LHCN-M2 (cell line): Measurements from ENCODE around the gene ZMYND10. TPM values are rescaled to one million over a fixed set of nuclear protein-coding genes. Genes with fewer than 3 reads are reported as not detected.

Source experiments
- DNase-seq: peaks from one replicate; pipeline ENCODE4 v3.0.0-alpha.2; 2012; ENCODE audit warnings: low read depth
- total RNA-seq: library from RNA; depleted of rRNA; stranded (reverse); fragments of >200 nt; gene quantifications from 2 replicates; pipeline ENCODE4 v1.2.3, GENCODE V29; 2014

ZMYND10 gene
- total RNA-seq, 1 experiment from 2014 or later, result 1.9 TPM

GRCh38 chr3:50303013-50303815 lies 42.3 kb downstream of the ZMYND10 start, which contains the start of gene HYAL1:
Gene HYAL1 (minus strand): TSS chr3:50303574. CDS start chr3:50302956, 618 bp downstream.
- no peak for DNase-seq

- no peak for DNase-seq
Observed at GRCh38 chr3:50302095-50303012, 43.2 kb downstream of the ZMYND10 start.

- no peak for DNase-seq
Observed at GRCh38 chr3:50300681-50301254, 44.8 kb downstream of the ZMYND10 start.

GRCh38 chr3:50299929-50300680 lies 45.4 kb downstream of the ZMYND10 start:
- peak; percentile 23 for DNase-seq

- no peak for DNase-seq
Observed at GRCh38 chr3:50299638-50299928, 45.9 kb downstream of the ZMYND10 start.

GRCh38 chr3:50298836-50299637 lies 46.5 kb downstream of the ZMYND10 start, which contains the start of the genes HYAL3 and NAA80:
Gene HYAL3 (minus strand): TSS chr3:50299405. CDS start chr3:50295602, 3,803 bp downstream.
Gene NAA80 (minus strand): TSS chr3:50299405. CDS start chr3:50297463, 1,942 bp downstream.
- peak; percentile 99 for DNase-seq

- no peak for DNase-seq
Observed at GRCh38 chr3:50297896-50298725, 47.4 kb downstream of the ZMYND10 start.

GRCh38 chr3:50297384-50297775 lies 48.2 kb downstream of the ZMYND10 start:
- DNase-seq, result no peak

- DNase-seq, result no peak
Observed at GRCh38 chr3:50296721-50297383, 48.7 kb downstream of the ZMYND10 start.

GRCh38 chr3:50295553-50296431 lies 49.7 kb downstream of the ZMYND10 start:
- DNase-seq, result no peak

- DNase-seq, result no peak
Observed at GRCh38 chr3:50294492-50295403, 50.8 kb downstream of the ZMYND10 start.

- no peak for DNase-seq
Observed at GRCh38 chr3:50294089-50294488, 51.4 kb downstream of the ZMYND10 start.

GRCh38 chr3:50293079-50293801 lies 52.3 kb downstream of the ZMYND10 start:
- DNase-seq, result no peak

GRCh38 chr3:50292159-50293078 lies 53.1 kb downstream of the ZMYND10 start, which contains the start of gene IFRD2:
Gene IFRD2 (minus strand): TSS chr3:50292429. CDS start chr3:50292274, 155 bp downstream.
- peak; percentile 97 for DNase-seq
